DMS53 (cell line): ENCODE results near the gene DHDH.

Source experiments
- DNase-seq: peaks from one replicate; lab custom pipeline; 2025; lab: John Stamatoyannopoulos, UW

DHDH gene

GRCh38 chr19:48950159-48950558 lies 16.7 kb downstream of the DHDH start:
- no peak for DNase-seq

GRCh38 chr19:48950830-48951519 lies 17.5 kb downstream of the DHDH start:
- peak; percentile 68 for DNase-seq

- no peak for DNase-seq
These were observed 19.6 kb downstream of the DHDH start for GRCh38 chr19:48953141-48953540.

GRCh38 chr19:48953990-48954594 lies 20.6 kb downstream of the DHDH start:
- no peak for DNase-seq

- peak; percentile 99 for DNase-seq
These were observed 21.3 kb downstream of the DHDH start, which contains the start of gene BAX for GRCh38 chr19:48954595-48955307. TSS of gene BAX (plus strand) at chr19:48954875. CDS start at chr19:48954929, 54 bp downstream.

- DNase-seq, result no peak
These were observed 21.9 kb downstream of the DHDH start for GRCh38 chr19:48955308-48955958.

- no peak for DNase-seq
These were observed 24.5 kb downstream of the DHDH start for GRCh38 chr19:48958006-48958405.

GRCh38 chr19:48959341-48960239 lies 26.1 kb downstream of the DHDH start:
- peak; percentile 49 for DNase-seq

GRCh38 chr19:48961051-48961649 lies 27.7 kb downstream of the DHDH start:
- peak; percentile 31 for DNase-seq

- DNase-seq, result no peak
These were observed 28.2 kb downstream of the DHDH start for GRCh38 chr19:48961673-48962028.

GRCh38 chr19:48962029-48962848 lies 28.7 kb downstream of the DHDH start:
- peak; percentile 89 for DNase-seq

GRCh38 chr19:48962849-48963165 lies 29.3 kb downstream of the DHDH start:
- no peak for DNase-seq

- peak; percentile 80 for DNase-seq
These were observed 30.1 kb downstream of the DHDH start for GRCh38 chr19:48963371-48964204.

GRCh38 chr19:48964205-48965039 lies 30.9 kb downstream of the DHDH start:
- DNase-seq, result peak; percentile 58

- DNase-seq, result peak; percentile 97
These were observed 31.7 kb downstream of the DHDH start, which contains the start of gene FTL for GRCh38 chr19:48965040-48965805. TSS of gene FTL (plus strand) at chr19:48965309. CDS start at chr19:48965508, 199 bp downstream.

- DNase-seq, result peak; percentile 94
These were observed 32.5 kb downstream of the DHDH start for GRCh38 chr19:48965806-48966540.
